Retina (tissue), 1 donor: ENCODE data around the gene UPK3BL2.
"Not testable (repeated sequence)": the region's sequence is repeated elsewhere in the genome, so short reads cannot be mapped to it uniquely, and the experiment has no call there.

ENCODE experiments used
- DNase-seq: peaks from one replicate; pipeline ENCODE4 v3.0.0-alpha.2; 2016

Gene UPK3BL2

DNA sequence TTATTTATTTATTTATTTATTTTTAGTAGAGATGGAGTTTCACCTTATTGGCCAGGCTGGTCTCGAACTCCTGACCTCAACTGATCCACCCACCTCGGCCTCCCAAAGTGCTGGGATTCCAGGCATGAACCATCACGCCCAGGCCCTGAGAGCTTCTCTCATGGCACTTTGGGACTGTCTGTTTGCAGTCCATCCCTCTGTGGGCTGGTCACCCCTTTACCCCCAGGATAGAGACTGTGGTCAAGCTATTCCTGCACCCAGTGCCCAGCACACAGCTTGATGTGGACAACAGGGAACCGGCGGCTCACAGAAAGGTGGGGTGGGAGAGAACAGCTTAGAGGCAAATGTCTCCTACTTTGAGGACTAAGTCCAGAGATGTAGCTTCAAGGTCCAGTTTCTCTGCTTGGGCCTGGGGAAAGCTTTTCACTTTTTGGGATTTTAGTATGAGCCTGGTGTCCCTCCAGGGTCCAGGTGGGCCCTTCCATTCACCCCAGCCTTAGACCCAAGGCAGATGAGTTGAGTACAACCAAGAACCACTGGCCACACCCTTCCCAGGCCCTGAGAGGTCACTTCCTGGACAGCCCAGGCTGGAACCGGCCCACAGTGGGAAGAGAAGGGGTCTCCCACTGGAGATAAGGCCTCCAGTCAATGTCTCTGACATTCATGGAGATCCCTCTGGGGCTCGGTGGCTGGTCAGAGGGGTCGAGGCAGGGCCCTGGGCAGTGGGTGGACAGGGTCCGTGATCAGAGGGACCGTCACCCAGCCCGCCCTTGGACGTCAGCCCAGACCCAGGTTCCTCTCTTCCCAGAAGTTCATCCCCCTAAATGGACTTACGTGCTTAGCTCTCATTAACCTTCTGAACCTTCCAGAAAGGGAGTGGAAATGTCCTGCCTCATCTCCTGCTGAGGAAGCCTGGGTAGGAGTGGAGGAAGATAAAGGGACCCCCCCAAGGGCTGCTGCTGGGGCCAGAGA is 15.4 kb downstream of the UPK3BL2 start:
- DNase-seq: not testable (repeated sequence)

DNA sequence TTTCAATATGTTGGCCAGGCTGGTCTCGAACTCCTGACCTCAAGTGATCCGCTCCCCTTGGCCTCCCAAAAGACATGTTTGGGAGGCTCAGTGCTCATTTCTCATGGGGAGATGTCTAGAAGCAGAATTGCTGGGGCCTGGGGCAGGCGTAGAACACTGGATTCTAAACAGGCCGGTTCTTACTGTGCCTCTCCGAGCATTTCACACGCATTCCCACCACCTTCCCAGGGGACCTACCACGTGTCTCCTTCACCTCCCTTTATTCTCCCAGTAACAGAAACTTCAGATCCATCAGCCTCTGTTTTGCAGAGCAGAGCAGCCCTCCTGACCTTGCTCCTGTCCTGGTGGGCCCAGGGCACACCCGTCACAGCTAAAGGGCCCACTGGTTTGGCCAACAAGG is 16.3 kb downstream of the UPK3BL2 start:
- DNase-seq: not testable (repeated sequence)

DNA sequence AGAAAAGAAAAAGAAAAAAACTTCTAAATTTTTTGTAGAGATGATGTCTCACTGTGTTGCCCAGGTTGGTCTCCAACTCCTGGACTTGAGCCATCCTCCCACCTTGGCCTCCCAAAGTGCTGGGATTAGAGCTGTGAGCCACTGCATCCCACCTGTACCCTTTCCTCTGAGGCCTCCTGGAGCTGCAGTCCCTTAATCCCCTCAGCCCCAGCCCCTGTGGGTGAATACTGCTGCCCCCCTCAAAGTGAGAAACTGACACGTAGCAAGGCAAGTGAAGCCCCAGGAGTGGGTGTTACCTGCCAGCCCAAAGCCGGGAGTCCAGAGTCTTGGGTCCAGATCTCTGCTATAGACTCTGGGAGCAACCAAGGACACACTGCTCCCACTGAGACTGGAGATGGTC is 18.7 kb downstream of the UPK3BL2 start:
- DNase-seq: not testable (repeated sequence)

DNA sequence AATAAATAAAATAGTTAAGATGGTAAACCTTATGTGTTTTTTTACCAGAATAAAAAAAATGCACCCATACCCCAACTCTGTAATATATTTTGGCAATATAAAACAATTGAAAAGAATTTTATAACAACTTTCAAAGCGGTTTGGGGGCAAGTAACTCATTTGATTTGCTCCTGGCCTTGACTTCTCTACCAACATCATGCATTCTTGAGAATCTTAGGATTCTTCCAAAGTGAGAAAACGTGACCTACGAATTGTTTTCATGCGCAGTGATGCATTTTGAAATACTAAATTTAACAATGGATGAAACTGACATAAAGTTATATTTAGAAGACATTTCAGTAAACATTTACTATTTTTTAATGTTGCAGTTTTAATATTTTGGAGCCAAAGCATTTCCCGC is 22.7 kb downstream of the UPK3BL2 start:
- not testable (repeated sequence) for DNase-seq

DNA sequence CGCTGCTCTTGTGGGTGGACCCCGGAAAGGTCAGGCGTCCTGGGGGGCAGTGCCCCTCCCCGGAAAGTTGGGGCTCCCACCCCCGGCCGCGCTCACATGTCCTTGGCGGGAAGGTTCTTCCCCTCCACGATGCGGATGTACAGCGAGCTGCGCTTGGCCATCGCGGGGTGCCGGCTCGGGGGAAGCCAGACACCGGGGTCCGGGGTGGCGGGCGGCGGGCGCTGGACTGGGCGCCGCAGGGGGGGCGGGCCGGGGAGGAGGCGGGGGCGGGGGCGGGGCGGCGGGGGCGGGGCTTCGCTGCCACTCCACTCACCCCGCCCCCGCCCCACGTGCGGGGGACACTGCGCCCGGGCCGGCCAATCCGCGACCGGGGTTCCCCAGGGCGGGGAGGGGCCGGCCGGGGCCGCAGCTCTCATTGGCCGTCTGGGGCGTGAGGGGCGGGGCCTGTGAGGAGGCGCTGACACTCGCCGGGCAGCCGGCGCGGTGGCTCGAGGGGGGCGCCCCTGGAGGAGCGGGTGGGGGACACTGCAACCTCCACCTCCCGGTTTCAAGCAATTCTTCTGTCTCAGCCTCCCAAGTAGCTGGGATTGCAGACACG is 25.8 kb downstream of the UPK3BL2 start, which contains the start of gene RASA4B:
RASA4B (minus strand) TSS at position 228 of the 598 bp plus-strand sequence; CDS start at position 161, 67 bp downstream.
- not testable (repeated sequence) for DNase-seq

DNA sequence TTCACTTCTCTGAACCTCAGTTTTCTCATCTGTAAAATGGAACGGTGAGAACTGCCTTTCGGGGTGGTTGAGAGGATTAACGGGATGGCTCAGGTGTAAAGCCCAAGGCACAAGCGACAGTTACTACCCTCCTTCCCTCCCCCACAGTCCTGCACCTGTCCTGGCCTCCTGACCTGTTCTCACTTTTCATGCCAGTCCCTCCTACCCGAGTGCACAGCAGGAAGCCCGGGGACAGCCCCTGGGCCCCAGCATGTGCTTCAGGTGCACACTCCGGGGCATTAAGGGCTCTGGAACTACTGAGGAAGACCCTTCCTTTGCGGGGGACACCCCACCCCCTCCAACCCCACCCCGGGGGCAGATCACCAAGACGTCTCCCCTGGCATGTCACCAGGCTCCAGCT is 26.5 kb downstream of the UPK3BL2 start:
- DNase-seq: not testable (repeated sequence)

DNA sequence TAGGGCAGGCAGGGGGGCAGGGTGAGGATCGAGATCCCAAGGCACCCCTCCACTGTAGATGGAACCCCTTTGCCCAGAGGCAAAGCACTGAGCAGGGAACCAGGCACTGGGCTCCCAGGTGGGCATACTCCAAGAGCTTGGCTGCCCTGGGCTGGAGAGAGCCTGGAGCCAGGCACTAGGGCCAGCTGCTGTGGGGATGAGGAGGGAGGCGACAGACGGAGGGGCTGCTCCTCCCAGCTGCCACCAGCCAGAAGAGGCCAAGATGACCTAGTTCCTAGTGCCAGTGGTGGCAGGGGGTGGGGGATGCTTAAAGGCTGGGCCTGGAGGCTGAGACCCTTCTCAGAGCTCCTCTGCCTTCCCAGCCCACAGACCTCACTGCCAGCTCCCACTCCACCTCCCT is 27.6 kb downstream of the UPK3BL2 start:
- not testable (repeated sequence) for DNase-seq

DNA sequence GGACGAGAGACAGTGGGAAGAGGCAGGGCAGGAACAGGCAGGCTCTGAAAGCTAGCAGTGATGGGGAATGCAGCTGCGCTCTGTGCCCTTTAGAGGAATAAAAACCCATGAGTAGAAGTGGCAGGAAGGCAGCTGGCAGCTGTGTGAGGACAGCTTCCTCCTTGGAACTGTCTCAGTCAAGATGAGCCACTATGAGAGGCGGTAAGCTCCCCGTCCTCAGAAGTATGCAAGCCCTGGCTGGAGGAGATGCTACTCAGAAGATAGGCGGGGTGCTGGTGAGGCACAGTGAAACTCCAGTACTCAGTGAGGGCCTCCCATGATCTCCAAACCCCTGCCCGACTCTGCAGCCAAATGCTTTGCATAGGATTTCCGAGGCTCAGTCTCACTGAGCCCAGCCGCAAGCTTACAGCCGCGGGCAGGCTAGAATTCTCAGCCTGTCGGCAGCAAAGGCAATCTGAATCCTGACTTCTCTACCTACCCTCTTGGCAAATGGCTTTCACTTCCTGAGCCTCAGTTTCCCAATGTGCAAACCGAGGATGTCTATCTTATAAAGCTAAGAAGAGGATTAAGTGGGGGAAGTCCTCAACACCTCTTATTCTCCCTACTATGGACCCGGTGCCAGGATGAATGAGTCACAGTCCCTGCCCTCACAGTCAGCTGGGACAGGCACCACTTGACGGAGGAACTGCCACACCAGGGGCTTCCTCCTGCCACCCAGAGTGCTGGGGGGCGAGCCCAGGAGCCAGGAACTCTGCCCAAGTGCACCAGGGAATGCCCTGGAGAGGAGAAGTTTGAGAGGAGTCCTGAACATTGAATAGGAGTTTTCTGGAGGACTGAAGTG is 28.4 kb downstream of the UPK3BL2 start:
- DNase-seq: not testable (repeated sequence)

DNA sequence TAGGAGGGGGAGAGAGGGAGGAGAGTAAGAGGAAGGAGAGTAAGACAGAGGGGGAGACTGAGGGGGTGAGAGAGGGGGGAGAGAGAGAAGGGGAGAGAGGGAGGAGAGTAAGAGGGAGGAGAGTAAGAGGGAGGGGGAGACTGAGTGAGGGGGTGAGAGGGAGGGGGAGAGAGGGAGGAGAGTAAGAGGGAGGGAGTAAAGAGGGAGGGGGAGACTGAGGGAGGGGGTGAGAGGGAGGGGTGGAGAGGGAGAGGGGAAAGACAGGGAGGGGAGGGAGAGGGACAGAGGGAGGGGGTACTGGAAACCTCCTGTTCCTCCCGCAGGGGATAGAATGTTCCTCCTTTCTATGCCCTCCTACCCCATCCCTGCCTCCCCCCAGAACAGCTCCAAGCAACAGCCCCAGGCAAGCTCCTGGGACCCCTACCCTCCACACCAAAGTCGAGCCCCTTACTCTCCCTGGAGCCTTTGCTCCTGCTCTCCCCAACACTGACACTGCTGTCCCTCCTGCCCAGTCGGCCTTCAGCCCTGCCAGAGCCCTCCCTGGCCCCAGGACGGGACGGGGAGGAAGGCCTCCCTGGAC is 30.8 kb downstream of the UPK3BL2 start:
- DNase-seq: peak; percentile 57

DNA sequence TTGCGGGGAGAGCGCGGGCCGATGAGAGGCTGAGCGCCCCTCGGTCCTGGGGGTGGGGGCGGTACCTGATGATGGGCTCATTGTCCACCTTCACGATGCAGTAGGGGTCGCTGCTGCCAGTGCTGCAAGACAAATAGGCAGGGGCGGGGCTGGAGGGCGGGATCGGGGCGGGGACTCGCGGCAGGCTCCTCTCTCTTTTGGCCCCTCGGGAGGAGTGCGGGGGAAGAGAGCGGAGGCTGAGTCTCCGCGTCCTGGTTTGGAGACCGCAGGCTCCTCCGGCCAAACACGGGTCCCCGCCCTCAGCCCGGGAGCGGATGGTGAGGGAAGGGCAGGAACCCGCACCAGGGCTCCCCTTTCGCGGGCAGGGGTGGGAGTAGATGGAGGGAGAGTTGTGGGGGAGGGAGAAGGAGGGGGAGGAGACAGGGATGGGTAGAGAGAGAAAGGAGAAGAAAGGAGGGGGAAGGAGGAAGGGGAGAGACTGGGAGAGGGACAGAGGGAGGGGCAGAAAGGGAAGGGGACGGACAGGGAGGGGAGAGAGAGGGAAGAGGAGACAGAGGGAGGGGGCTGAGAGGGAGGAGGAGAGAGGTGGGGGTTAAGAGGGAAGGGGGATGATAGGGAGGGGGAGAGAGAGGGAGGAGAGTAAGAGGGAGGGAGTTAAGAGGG is 31.5 kb downstream of the UPK3BL2 start:
- not testable (repeated sequence) for DNase-seq

DNA sequence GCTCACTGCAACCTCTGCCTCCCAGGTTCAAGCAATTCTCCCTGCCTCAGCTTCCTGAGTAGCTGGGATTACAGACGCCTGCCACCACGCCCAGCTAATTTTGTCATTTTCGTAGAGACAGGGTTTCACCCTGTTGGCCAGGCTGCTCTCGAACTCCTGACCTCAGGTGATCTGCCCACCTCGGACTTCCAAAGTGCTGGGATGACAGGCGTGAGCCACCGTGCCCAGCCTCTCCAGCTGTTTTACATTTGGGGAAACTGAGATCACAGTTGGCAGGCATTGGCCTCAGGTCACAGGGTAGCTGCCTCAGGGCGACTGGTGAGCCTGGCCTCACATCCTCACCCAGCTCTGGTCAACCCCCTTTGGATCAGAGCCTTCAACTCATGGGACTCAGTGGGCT is 32.9 kb downstream of the UPK3BL2 start:
- DNase-seq: not testable (repeated sequence)

DNA sequence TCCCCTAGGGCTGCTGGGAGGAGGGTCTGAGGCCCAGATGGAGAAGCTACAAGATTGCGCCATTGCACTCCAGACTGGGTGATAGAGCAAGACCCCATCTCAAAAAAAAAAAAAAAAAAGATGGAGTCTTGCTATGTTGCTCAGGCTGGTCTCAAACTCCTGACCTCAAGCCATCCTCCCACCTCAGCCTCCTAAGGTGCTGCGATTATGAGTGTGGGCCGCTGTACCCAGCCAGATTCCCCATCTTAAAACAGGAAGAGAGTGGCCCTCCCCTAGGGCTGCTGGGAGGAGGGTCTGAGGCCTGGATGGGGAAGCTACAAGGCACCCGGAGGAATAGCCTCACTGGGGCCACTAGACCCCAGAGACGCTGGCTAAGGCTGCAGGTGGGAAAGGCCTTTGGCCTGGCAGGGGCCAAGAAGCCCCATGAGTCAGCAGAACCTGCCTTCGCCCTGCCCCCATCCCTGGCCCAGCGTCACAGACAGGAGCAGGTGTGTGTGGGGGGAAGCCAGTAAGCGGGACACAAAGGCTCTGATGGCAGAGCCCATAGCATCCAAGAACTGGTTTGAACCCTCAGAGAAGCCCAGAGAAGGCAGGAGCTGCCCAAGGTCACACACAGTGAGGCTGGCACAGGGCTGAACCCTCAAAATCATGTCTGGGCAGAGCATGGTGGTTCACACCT is 35.9 kb downstream of the UPK3BL2 start:
- not testable (repeated sequence) for DNase-seq

DNA sequence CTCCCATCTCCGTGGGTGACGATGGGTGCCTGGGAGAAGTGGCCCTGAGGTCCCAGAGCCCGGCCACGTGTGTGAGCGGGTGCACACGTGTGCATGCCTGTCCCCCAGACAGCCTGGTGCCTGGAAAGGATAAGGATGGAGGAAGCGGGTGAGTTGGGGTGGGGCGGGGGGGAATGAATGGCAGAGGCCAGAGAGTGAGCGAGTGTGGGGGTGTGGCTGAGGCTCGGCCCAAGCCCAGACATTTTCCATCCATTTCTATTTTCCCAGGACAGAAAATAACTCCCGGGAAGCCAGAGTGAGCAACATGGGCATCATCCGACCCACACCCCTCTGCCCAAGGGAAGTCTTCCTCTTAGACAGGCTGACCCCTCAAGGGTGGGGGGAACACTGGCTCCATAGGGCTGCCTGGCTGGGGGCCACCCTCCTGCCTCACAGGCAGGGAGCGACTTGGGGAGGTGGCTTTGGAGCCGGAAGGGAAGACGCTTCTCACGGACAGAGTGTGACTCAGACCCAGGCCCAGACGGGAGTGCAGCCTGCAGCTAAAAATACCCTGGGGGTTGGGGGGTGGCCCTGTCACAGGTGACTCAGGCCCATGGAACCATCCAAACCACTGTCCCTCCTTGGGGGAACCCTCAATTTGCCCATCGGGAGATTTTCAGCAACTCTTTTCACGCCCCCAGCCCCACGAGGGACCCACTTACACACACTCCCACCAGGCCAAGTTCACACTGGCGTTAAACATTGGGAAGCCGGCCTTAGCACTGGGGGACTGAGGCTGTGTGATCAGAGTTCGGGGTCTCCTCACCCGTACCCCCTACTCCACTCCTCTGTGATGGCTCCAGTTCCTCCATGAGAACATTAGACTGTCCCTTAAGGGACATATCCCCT is 38.0 kb downstream of the UPK3BL2 start:
- DNase-seq: not testable (repeated sequence)

DNA sequence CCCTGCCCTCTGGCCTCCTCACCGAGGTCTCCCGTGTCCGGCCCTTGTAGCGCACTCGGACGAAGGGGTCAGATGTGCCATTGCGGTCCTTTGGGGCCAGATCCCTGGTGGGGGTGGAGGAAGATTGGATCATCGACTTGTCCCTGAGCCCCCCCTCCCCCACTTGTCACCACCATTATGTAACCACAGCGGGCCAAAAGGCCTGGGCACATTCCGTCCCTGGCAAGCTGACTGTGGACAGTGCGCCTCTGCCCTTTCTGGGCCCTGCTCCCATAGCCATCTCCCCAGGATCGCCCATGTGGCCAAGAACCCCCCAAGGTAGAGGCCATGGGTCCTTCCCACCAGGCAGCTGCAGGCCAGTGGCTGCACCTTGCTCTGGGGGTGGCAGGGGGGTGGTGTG is 40.4 kb downstream of the UPK3BL2 start:
- DNase-seq: not testable (repeated sequence)

DNA sequence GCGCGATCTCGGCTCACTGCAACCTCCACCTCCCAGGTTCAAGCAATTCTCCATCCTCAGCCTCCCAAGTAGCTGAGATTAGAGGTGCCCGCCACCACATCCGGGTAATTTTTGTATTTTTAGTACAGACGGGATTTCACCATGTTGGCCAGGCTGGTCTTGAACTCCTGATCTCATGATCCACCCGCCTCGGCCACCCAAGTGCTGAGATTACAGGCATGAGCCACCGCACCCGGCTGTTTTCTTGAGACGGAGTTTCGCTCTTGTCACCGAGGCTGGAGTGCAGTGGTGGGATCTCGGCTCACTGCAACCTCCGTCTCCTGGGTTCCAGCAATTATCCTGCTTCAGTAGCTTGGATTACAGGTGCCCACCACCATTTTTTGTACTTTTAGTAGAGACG is 45.2 kb downstream of the UPK3BL2 start:
- DNase-seq: not testable (repeated sequence)

DNA sequence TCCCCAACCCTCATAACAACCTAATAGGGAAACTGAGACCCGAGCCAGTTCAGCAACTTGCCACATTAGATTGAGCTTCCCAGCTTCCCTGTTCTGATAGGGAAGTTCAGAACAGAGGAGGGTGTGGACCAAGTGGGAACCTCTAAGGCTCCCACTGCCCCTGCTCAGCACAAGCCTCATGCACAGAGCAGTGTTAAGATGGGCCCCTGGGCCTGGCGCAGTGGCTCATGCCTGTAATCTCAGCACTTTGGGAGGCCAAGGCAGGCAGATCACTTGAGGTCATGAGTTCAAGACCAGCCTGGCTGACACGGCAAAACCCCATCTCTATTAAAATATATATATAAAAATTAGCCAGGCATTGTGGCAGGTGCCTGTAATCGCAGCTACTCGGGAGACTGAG is 46.2 kb downstream of the UPK3BL2 start:
- not testable (repeated sequence) for DNase-seq

DNA sequence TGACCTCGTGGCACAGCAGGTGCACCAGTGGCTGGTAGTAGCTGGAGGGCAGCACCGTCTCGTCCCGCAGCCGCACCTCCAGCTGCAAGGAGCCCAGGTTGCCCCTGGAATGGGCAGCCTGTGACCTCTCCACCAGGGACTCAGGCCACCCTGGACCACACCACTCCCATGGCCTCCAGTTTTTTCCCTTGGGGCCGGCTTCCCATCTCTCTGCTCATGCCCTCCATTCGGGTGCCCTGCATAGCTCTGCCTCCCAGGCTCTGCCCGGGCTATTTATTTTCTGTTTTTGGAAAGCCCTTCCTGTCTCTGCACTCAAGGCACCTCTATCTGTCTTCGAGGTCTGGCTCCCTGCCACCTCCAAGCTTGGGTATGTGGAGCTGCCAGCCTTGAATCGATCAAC is 46.6 kb downstream of the UPK3BL2 start:
- not testable (repeated sequence) for DNase-seq

DNA sequence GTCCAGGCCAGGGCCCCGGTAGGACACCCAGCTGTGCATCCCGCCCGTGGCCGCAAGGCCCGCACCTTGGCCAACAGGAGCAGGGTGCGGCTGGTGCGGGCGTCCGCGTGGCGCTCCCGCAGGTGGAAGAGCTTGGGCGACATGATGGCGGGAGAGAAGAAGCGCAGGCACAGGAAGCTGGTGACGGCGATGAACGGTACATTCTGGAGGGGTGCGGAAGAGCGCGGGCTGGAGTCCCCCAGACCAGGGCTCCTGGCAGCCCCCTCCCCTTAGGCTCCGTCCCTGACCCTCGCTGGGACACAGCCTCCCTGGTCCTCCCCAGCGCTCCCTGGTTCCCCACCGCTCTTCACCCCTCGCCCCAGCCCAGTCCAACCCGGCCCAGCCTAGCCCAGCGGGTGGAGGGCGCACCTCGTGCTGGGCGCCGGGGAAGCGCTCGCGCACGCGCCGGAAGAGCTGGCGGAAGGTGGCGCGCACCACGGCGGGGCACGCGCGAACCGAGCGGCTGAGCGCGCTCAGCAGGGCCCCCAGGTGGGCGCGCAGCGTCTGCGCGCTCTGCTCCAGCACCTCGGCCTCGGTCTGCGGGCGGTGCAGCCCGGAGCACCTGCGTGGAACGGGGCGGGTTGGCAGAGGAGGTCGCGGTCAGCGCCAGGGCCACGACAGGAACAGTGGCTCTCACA is 48.9 kb downstream of the UPK3BL2 start:
- DNase-seq: not testable (repeated sequence)

DNA sequence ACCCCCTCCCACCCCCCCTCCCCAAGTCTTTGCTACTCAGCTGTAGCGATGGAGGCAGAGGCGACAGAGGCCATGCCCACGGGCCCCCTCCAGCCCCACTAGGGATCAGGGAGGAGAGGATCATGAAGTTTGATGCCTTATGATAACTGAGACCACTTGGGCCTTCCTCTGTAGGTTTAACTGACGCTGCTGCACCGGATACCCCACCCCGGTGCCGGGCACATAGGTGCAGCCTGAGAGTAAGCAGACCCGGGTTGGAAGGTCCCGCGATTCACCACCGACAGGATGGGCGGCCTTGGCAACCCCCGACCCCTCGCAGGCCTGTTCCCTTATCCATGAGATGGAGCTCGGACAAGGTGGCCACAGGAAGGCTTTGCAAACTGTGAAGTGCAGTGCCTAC is 49.5 kb downstream of the UPK3BL2 start:
- DNase-seq: not testable (repeated sequence)
